SK-N-SH (cell line): ENCODE data around the gene FMNL2.

Experiments used
- ELF1 ChIP-seq: IDR thresholded peaks from 2 replicates; pipeline ENCODE4 v1.4.0; 2012
- EP300 ChIP-seq, 2 experiments: IDR thresholded peaks; 2 replicates each; pipeline versions ENCODE4 v1.4.0 to v1.6.1; 2012; ENCODE audit warnings: borderline replicate concordance in 1 of 2, low read depth in 1 of 2, low read length in 1 of 2
- MEF2A ChIP-seq: IDR thresholded peaks from 2 replicates; pipeline ENCODE4 v1.4.0; 2012; ENCODE audit warnings: low read depth, borderline replicate concordance
- MXI1 ChIP-seq: IDR thresholded peaks from 2 replicates; pipeline ENCODE4 v1.6.1; 2012; ENCODE audit warnings: mild to moderate bottlenecking, low read depth, low read length, improper control_type of control experiment
- POLR2AphosphoS5 ChIP-seq: IDR thresholded peaks from 2 replicates; pipeline ENCODE4 v1.6.1; 2012; ENCODE audit warnings: low read depth, low read length
- YY1 ChIP-seq: IDR thresholded peaks from 2 replicates; pipeline ENCODE4 v1.4.0; 2012; ENCODE audit warnings: low read depth, mild to moderate bottlenecking
- TF ChIP-seq, protein P1 (sequence below): fragments of 200-600 bp; sonication (generic); IDR thresholded peaks from 2 replicates; pipeline ENCODE4 v1.6.1; 2017; ENCODE audit warnings: antibody characterized with exemption, mild to moderate bottlenecking, moderate library complexity
- TF ChIP-seq, protein P2 (sequence below): IDR thresholded peaks from 2 replicates; pipeline ENCODE4 v1.6.1; 2012; ENCODE audit warnings: mild to moderate bottlenecking, low read depth, low read length, moderate library complexity

DNA sequence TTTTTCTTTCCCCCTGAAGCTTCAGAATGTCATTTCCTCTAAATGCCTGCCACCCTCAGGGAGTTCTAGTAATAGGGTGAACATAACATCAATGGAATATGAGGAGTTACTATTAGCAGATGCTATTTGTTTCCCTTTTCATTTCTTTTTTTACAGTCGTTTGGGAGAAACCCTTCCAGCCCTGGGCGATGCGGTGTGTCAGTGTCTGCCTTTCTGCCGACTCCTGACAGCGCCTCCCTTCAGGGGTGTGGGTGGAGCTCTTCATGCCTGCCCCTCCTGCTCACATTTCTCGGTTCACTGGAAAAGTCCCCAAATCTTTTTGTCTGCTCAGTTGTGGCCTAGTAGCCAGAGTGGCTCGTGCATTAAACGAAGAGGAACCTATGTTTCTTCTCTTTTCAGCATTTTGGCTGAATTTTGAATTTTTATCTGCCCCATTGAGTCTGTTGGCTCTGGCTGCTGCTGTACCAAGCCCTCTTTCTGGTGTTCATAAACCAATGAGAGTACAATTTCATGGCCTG lies 72.3 kb downstream of the FMNL2 start:
- TF ChIP-seq POLR2AphosphoS5 (no peak), MEF2A (no peak), YY1 (no peak), MXI1 (no peak), EP300 (IDR thresholded peaks at IDR 0.05; ENCODE audit: borderline replicate concordance in 1 of 2, low read depth in 1 of 2, low read length in 1 of 2) (no peak), ELF1 (no peak)
- TF ChIP-seq, protein P1, sequence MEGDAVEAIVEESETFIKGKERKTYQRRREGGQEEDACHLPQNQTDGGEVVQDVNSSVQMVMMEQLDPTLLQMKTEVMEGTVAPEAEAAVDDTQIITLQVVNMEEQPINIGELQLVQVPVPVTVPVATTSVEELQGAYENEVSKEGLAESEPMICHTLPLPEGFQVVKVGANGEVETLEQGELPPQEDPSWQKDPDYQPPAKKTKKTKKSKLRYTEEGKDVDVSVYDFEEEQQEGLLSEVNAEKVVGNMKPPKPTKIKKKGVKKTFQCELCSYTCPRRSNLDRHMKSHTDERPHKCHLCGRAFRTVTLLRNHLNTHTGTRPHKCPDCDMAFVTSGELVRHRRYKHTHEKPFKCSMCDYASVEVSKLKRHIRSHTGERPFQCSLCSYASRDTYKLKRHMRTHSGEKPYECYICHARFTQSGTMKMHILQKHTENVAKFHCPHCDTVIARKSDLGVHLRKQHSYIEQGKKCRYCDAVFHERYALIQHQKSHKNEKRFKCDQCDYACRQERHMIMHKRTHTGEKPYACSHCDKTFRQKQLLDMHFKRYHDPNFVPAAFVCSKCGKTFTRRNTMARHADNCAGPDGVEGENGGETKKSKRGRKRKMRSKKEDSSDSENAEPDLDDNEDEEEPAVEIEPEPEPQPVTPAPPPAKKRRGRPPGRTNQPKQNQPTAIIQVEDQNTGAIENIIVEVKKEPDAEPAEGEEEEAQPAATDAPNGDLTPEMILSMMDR = no peak
- TF ChIP-seq, protein P2, sequence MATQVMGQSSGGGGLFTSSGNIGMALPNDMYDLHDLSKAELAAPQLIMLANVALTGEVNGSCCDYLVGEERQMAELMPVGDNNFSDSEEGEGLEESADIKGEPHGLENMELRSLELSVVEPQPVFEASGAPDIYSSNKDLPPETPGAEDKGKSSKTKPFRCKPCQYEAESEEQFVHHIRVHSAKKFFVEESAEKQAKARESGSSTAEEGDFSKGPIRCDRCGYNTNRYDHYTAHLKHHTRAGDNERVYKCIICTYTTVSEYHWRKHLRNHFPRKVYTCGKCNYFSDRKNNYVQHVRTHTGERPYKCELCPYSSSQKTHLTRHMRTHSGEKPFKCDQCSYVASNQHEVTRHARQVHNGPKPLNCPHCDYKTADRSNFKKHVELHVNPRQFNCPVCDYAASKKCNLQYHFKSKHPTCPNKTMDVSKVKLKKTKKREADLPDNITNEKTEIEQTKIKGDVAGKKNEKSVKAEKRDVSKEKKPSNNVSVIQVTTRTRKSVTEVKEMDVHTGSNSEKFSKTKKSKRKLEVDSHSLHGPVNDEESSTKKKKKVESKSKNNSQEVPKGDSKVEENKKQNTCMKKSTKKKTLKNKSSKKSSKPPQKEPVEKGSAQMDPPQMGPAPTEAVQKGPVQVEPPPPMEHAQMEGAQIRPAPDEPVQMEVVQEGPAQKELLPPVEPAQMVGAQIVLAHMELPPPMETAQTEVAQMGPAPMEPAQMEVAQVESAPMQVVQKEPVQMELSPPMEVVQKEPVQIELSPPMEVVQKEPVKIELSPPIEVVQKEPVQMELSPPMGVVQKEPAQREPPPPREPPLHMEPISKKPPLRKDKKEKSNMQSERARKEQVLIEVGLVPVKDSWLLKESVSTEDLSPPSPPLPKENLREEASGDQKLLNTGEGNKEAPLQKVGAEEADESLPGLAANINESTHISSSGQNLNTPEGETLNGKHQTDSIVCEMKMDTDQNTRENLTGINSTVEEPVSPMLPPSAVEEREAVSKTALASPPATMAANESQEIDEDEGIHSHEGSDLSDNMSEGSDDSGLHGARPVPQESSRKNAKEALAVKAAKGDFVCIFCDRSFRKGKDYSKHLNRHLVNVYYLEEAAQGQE = no peak
